Stimulated activated CD8-positive, alpha-beta memory T cell treated with anti-CD3 and anti-CD28 coated beads, Interleukin-12 subunit alpha, Interleukin-12 subunit beta, amount 100 ng/mL, for 24 hours (primary cell): ENCODE results near the gene WDR20.
A peak's percentile ranks its signal among the peaks of the same experiment; 100 is the strongest.
"Not testable (repeated sequence)": the region's sequence is repeated elsewhere in the genome, so short reads cannot be mapped to it uniquely, and the experiment has no call there.

ENCODE experiments used
- DNase-seq: peaks from one replicate; pipeline ENCODE4 v3.0.0-alpha.2; 2020; ENCODE audit errors: extremely low read depth

WDR20 gene, protein sequence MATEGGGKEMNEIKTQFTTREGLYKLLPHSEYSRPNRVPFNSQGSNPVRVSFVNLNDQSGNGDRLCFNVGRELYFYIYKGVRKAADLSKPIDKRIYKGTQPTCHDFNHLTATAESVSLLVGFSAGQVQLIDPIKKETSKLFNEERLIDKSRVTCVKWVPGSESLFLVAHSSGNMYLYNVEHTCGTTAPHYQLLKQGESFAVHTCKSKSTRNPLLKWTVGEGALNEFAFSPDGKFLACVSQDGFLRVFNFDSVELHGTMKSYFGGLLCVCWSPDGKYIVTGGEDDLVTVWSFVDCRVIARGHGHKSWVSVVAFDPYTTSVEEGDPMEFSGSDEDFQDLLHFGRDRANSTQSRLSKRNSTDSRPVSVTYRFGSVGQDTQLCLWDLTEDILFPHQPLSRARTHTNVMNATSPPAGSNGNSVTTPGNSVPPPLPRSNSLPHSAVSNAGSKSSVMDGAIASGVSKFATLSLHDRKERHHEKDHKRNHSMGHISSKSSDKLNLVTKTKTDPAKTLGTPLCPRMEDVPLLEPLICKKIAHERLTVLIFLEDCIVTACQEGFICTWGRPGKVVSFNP

DNA sequence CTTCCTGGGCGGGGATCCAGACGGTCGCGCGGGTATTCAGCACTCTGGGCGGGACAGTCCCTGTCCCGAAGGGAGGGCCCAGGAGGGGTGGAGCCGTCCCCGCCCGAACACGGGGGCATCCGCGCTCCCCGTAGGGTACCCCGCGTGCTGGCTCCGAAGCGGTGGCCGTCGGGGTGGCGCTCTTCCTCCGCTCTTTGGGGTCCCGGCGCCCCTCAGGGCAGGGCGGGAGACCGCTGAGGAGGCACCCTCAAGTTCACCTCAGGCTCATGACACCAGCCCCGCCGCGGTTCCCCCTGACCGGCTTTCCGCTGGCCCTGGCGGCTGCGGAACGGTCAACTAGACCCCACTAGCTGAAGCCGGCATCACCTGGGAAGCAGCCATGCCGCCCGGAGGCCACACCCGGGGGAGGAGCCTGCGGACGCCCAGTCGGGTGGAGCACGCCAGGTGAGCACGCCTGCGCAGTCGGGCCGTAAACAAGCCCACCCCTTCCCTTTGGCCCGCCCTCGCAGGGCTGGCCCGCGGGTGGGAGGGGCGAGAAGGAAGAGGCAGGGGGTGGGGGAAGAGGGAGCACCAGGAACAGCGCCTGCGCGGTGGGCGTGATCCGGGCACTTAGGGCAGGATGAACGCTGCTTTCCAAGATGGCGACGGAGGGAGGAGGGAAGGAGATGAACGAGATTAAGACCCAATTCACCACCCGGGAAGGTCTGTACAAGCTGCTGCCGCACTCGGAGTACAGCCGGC is at the start of gene WDR20:
WDR20 (plus strand) TSS at position 612 of the 741 bp plus-strand sequence; CDS start at position 639, 27 bp downstream.
- DNase-seq = peak; percentile 96

DNA sequence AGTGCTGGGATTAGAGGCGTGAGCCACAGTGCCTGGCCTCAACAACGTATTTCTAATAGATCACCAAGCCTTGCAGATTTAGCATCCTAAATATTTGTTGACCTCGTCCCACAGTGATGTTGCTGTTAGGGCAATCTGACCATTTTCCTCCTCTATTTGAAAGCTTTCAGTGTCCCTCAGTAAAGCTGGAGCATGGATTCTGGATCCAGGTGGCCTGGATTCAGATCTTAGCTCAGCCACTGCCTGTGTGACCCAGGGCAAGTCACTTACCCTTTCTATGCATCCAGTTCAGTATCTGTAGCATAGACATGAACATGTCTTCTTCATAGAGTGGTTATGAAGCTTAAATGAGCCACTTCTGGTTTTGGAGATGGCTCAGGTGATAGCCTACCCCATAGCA is 49.0 kb upstream of the WDR20 start:
- DNase-seq = no peak

DNA sequence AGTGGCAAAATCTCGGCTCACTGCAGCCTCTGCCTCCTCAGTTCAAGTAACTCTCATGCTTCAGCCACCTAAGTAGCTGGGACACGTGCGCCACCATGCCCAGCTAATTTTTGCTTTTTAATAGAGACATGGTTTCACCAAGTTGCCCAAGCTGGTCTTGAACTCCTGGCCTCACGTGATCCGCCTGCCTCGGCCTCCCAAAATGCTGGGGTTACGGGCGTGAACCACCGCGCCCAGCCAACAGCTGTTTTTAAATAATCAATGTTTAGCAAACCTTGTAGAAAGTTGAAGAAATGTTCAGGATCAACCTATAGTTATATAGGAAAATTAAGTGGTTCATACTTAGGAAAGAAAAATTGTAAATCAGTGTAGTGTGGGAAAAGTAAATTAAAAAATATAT is 46.9 kb upstream of the WDR20 start:
- no peak for DNase-seq

DNA sequence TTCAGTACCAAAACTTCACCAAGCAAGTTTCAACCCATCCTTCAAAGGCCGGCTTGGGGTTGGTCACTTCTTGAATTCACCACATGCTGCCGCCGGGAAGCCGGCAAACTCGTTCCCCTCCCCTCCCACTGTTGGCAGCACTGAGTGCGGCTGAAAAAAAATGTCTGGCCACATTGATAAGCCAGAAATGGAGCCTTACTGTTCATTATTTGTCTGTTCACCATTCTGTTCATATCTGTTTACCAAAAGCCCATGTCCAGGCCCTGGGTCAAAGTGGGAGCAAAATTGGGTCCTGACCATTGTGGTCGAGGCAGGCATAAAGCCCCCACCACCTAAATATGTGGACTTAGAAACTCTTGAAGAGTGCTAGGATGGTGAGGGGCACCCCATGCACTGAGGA is 45.6 kb upstream of the WDR20 start:
- DNase-seq = no peak

DNA sequence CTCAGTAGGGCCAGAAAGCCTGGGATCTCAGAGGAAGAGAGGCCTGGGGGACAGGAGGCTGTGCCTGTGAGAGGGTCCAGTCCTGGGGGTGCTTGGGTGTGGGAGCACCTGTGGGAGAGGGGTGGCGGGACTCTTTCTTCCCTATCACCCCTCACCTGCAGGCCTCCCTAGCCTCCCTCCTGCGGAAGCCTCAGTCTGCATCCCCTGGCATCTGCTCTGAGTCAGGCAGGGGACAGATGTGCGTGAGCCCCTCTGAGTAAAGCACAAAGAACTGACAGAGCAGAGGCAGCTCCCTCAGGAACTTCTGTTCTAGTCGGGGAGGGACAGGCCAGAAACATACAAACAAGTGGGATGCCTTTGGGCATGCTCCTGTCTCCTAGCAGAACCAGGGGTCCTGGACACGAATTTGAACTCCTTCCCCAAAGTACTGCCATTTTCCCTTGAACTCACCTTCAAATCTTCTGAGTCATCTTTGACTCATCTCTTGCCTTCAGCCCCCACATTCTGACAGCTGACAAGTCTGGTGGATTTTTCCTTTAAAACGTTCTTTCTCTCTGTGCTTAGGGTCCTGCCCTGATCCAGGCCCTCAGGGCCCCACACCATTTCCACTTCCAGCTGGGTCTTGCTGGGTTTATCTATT is 44.3 kb upstream of the WDR20 start:
- no peak for DNase-seq

DNA sequence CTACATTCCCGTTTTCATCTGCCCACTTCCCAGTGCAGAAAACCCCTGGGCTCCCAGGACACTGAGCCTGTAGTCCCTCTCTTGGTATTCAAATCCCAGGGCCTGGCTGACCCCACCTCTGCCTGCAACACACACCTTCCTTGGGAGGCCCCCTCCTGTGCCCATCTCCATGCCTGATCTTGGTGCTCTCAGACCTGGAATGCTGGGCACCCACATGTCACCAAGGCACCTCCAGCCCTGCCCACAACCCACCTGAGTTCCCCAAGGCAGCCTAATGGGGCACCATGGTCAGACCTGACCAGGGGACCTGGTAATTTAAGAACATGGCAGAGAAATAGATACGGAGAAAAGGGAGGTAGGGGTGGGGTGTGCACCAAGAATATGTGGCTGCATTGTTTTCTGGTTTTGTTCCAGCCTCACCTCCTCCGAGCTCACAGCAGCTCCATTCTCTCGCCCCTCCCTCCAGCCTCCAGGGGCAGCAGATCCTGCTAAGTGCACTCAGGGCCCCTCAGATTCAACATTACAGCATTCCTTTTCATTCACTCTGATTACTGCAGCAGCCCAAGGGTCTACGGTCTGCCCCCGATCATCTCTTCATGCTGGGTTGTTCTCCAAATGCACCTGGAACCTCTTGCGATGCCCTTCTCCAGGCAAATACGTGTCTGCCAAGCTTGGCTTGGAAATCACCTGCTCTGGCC is 43.7 kb upstream of the WDR20 start:
- no peak for DNase-seq

DNA sequence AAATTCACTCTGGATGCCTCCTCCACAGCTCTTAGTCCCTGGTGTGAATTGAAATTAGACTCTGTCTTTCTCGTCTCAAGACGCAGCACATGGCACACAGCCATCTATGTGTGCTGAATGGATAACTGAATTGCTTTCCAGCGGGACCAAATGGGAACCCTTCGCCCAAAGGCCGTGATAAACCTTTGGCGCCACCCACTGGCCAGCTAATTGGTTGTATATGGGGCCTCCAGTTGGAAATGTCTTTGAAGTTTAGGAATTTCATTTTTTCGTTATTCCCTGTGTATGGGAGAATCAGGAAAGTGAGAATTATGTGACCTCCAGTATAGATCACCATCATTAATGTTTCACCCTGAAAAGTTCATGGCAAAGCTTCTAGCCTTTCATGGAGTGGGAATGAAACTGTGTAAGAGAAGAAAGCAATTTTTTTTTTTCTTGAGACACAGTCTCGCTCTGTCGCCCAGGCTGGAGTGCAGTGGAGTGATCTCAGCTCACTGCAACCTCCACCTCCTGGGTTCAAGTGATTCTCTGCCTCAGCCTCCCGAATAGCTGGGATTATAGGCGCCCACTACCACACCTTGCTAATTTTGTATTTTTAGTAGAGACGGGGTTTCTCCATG is 43.0 kb upstream of the WDR20 start:
- peak; percentile 23 for DNase-seq

DNA sequence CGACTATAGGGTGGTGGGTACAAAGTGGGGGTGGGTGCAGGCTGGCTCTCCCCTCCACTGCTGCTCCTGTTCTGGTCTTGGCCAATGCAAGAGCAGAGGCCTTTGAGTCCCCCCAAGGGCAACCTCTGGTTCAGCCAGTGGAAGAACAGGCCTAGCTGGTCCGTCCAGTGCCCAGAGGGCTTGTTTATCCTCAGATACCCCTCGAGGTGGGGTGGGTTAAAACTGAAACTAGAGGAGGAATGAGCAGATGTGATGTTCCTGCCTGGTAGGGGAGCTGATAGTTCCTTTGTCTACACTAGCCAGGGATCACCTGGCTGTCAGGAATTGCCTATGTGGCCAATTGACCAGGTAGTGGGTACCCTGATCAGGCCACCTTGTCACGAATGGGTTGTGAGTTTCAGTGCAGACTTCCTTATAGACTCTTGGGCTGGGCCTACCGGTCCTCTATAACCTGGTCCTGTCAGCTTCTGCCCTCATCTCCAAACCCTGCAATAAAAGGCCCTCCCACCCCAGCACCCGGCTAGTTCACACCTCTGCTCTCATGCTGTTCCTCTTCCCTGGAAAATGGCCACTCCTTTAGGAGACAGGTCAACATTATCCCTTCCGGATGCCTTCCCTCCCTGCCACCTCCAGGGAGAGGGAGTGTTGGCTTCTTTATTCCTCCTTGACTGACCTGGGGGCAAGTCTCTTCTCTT is 42.1 kb upstream of the WDR20 start:
- DNase-seq = no peak

DNA sequence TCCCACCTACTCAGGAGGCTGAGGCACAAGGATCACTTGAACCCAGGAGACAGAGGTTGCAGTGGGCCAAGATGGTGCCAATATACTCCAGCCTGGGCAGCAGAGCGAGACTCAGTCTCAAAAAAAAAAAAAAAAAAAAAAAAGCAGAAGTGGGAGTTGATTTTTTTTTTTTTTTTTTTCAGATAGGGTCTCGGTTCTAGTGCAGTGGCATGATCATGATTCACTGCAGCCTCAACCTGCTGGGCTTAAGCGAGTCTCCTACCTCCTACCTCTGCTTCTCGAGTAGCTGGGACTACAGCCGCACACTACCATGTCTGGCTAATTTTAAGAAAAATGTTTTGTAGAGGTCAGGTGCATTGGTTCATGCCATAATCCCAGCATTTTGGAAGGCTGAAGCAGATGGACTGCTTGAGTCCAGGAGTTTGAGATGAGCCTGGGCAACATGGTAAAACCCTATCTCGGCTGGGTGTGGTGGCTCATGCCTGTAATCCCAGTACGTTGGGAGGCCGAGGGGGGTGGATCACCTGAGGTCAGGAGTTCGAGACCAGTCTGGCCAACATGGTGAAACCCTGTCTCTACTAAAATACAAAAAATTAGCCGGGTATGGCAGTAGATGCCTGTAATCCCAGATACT is 36.5 kb upstream of the WDR20 start:
- DNase-seq = no peak

DNA sequence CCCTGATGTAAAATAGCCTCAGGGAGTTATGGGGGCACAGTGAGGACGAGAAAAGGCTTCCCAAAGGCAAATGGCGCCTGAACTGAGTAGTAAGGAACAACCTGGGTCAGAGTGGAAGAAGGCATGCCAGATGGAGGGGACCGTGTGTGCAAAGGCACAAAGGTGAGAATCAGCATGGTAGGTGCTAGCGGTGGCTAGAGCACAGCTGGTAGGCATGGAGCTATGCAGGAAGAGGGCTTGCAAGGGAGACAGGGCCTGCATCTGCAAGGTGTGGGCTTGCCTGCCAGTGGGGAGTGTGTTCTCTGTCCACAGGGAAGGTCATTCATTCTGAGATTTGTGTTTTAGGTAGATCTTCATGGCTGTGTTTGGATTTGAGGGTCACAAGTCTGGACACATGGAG is 34.3 kb upstream of the WDR20 start:
- no peak for DNase-seq

DNA sequence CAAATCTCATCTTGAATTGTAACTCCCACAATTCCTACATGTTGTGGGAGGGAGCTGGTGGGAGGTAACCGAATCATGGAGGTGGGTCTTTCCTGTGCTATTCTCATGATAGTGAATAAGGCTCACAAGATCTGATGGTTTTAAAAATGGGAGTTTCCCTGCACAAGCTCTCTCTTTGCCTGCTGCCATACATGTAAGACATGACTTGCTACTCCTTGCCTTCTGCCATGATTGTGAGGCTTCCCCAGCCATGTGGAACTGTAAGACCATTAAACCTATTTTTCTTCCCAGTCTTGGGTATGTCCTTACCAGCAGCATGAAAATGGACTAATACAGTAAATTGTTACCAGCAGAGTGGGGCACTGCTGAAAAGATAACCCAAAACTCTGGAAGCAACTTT is 30.4 kb upstream of the WDR20 start:
- DNase-seq = not testable (repeated sequence)

DNA sequence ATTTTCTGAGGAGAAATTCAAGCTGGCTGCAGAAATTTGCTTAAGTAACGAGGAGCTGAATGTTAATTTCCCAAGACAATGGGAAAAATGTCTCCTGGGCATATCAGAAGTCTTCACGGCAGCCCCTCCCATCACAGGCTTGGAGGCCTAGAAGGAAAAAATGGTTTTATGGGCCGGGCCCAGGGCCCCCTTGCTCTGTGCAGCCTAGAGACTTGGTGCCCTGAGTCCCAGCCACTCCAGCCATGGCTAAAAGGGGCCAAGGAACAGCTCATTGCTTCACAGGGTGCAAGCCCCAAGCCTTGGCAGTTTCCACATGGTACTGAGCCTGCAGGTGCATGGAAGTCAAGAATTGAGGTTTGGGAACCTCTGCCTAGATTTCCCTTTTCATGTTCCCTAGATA is 28.6 kb upstream of the WDR20 start:
- DNase-seq = no peak

DNA sequence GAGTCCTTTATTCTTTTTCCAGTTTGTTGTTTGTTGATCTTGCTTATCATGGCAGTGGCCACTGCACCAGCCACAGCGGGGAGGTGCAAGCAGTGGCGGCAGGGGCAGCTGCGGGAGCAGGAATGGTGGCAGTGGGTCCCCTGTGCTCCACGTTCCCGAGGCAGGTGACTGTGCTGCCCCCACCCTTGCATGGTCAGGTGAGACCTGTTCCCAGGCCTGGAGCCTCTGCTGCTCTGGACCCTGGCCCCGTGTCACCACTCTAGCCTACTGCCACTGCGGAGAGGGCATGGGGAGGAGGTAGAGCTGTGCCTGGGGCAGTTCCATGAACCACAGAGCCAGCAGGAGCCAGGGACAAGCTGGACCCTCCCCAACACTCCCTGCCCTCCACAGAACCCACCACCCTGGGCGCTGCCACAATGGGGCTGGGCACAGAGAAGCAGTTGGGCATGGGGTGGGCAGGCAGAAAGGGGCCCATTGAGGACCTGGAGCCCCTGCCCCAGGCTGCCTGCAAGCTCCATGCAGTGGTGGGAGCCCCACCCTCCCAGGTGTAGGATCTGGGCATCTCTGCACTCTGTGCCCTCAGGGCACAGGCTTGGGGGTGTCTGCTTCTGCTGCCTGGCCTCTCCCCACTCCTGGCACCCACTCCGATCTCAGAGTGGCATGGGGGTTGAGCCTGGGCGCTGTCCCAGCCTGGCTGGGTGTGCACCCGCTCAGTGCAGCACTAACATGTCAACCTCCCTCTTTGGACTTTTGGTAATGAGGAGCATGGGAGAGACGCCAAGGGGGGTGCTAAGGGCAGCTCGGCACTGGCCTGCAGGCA is 23.1 kb upstream of the WDR20 start:
- DNase-seq = no peak

DNA sequence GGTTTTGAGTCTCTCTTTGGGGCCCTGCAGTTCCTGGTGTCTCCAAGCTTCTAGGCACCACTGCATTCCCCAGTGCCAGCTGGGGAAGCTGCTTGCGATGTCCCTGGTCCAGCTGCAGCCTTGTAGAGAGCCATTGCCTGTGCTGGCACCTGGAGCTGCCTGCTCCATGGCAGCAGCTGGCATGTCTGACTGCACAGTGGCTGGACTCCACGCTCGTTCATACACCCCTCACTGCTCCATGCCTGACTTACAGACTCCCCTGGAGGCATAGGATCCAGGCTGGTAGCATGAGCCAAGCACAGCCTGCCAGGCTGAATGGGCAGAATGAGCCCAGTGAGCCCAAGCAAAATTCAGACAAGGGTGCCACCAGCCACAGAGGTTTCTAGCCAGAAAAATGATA is 21.8 kb upstream of the WDR20 start:
- no peak for DNase-seq

DNA sequence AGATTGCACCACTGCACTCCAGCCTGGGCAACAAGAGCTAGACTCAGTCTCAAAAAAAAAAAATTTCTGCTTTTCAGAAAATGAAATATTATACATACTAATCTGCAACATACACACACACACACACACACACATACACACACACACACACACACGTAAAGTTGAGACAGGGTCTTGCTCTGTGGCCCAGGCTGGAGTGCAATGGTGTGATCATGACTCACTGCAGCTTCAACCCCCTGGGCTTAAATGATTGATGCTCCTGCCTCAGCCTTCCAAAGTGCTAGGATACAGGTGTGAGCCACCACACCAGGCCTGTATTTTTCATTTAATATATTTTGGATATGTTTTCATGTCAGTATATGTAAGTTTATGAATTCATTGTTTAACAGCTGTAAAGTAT is 18.8 kb upstream of the WDR20 start:
- no peak for DNase-seq

DNA sequence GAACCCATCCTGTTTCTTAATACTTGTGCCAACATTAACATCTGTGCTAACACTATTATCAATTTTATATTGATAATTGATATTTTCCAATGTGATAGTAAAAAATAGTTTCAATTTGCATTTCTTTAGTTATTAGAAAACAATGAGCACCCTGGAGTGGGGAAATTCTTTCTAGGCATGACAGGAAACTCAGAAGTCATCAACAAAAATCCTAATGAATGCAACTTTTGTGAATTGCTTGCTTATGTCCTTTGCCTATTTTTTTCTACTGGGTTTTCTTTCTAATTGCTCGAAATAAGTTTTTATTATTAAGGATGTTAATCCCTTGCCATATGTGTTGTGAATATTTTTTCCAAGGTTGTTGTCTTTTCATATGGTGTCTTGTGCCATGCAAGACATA is 18.1 kb upstream of the WDR20 start:
- no peak for DNase-seq

DNA sequence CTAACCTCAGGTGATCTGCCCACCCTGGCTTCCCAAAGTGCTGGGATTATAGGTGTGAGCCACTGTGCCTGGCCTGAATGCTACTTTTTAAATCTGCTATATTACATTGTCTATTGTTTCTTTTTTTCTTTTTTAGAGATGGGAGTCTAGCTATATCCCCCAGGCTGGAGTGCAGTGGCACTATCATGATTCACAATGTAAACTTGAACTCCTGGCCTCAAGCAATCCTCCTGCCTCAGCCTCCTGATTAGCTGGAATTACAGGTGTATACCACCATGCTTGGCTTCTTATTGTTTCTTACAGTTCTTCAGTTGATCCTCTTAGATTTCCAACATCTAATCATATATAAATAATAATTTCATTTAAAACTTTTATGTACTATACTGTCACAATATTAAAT is 15.3 kb upstream of the WDR20 start:
- DNase-seq = no peak

DNA sequence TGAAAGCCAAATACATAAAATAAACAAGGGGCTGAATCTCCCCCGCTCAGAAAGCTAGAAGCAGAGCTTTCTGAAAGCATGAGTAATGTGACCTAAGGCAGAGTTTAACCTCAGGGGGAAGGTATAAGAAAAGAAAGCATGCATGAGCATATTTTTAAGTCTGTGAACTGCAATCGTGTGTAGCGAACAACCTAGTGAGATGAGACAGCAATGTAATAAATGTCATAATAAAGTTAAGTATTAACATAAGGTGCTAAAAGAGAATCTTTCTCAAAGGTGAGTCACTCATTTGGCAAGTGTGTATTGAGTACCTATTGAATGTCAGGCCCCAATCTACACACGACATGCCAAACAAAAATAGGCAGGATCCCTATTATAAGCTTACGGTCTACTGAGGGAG is 14.2 kb upstream of the WDR20 start:
- DNase-seq = no peak

DNA sequence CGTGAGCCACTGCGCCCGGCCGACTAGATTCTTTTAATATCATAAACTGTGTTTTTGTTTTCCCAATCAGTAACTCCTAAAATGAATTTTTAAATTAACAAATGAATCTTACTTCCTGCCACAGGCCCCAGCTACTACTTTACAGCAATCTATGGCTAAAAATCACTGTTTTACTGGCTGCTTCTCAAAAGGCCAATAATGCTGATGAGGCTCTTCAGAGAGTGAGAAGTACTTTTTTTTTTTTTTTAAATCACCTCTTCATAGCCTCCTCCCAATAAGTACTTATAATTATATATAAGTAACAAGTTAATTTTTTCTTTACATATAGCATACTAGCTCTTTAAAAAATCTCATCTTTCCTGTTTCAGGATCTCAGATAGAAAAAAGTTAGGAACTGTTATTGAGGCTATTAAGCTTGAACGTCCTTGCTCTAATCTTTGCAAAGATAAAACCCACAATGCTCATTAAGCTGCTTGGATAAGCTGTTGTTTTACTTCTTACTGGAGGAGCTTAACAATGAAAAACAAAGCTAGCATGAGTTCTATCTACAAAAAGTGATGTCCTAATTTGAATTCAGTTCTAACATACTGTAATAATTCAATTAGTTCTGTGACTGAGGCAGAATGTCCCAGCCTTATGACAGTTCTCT is 12.8 kb upstream of the WDR20 start:
- no peak for DNase-seq
